Measurements from ENCODE around the gene PMVK. TPM values are rescaled to one million over a fixed set of nuclear protein-coding genes. Genes with fewer than 3 reads are reported as not detected.

The PMVK gene
- total and polyA plus RNA-seq, 2 of the 8 experiments (the other 6 are each of a cell fraction or from before 2014, with no cell fraction given): 23.8 to 26.5 TPM

DNA sequence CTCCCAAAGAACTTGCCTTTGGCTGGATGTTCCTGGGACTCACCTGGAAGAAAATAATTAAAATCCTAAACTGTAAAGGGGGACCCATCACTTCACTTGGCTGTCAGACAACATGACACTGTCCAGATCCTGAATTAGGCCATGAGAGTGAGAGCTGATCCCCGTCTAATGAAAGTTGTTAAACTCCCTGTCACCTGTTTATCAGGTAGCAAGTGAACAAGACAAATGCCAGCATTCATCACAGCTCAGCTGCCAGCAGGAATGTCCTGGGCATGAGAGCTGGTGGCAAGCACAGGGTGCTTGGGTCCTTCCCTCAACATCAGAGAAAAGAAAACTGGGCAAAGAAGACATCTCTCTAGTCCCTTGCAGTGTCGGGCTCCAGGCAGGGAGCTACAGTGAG is 23.8 kb downstream of the PMVK start (continued):
- TF ChIP-seq, protein P1, sequence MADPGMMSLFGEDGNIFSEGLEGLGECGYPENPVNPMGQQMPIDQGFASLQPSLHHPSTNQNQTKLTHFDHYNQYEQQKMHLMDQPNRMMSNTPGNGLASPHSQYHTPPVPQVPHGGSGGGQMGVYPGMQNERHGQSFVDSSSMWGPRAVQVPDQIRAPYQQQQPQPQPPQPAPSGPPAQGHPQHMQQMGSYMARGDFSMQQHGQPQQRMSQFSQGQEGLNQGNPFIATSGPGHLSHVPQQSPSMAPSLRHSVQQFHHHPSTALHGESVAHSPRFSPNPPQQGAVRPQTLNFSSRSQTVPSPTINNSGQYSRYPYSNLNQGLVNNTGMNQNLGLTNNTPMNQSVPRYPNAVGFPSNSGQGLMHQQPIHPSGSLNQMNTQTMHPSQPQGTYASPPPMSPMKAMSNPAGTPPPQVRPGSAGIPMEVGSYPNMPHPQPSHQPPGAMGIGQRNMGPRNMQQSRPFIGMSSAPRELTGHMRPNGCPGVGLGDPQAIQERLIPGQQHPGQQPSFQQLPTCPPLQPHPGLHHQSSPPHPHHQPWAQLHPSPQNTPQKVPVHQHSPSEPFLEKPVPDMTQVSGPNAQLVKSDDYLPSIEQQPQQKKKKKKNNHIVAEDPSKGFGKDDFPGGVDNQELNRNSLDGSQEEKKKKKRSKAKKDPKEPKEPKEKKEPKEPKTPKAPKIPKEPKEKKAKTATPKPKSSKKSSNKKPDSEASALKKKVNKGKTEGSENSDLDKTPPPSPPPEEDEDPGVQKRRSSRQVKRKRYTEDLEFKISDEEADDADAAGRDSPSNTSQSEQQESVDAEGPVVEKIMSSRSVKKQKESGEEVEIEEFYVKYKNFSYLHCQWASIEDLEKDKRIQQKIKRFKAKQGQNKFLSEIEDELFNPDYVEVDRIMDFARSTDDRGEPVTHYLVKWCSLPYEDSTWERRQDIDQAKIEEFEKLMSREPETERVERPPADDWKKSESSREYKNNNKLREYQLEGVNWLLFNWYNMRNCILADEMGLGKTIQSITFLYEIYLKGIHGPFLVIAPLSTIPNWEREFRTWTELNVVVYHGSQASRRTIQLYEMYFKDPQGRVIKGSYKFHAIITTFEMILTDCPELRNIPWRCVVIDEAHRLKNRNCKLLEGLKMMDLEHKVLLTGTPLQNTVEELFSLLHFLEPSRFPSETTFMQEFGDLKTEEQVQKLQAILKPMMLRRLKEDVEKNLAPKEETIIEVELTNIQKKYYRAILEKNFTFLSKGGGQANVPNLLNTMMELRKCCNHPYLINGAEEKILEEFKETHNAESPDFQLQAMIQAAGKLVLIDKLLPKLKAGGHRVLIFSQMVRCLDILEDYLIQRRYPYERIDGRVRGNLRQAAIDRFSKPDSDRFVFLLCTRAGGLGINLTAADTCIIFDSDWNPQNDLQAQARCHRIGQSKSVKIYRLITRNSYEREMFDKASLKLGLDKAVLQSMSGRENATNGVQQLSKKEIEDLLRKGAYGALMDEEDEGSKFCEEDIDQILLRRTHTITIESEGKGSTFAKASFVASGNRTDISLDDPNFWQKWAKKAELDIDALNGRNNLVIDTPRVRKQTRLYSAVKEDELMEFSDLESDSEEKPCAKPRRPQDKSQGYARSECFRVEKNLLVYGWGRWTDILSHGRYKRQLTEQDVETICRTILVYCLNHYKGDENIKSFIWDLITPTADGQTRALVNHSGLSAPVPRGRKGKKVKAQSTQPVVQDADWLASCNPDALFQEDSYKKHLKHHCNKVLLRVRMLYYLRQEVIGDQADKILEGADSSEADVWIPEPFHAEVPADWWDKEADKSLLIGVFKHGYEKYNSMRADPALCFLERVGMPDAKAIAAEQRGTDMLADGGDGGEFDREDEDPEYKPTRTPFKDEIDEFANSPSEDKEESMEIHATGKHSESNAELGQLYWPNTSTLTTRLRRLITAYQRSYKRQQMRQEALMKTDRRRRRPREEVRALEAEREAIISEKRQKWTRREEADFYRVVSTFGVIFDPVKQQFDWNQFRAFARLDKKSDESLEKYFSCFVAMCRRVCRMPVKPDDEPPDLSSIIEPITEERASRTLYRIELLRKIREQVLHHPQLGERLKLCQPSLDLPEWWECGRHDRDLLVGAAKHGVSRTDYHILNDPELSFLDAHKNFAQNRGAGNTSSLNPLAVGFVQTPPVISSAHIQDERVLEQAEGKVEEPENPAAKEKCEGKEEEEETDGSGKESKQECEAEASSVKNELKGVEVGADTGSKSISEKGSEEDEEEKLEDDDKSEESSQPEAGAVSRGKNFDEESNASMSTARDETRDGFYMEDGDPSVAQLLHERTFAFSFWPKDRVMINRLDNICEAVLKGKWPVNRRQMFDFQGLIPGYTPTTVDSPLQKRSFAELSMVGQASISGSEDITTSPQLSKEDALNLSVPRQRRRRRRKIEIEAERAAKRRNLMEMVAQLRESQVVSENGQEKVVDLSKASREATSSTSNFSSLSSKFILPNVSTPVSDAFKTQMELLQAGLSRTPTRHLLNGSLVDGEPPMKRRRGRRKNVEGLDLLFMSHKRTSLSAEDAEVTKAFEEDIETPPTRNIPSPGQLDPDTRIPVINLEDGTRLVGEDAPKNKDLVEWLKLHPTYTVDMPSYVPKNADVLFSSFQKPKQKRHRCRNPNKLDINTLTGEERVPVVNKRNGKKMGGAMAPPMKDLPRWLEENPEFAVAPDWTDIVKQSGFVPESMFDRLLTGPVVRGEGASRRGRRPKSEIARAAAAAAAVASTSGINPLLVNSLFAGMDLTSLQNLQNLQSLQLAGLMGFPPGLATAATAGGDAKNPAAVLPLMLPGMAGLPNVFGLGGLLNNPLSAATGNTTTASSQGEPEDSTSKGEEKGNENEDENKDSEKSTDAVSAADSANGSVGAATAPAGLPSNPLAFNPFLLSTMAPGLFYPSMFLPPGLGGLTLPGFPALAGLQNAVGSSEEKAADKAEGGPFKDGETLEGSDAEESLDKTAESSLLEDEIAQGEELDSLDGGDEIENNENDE (IDR thresholded peaks at IDR 0.05; ENCODE audit: insufficient replicate concordance, low read length): no peak
- no peak for TF ChIP-seq CHD2 (IDR thresholded peaks at IDR 0.05; ENCODE audit: low read length)
- no peak for TF ChIP-seq TCF12 (IDR thresholded peaks at IDR 0.05; ENCODE audit: low read depth, low read length)
- TF ChIP-seq KDM5A (IDR thresholded peaks at IDR 0.05; ENCODE audit: low read length): no peak
- TF ChIP-seq, protein P2, sequence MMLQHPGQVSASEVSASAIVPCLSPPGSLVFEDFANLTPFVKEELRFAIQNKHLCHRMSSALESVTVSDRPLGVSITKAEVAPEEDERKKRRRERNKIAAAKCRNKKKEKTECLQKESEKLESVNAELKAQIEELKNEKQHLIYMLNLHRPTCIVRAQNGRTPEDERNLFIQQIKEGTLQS (IDR thresholded peaks at IDR 0.05; ENCODE audit: insufficient read depth, low read depth, low read length): no peak
- no peak for TF ChIP-seq SIX5 (IDR thresholded peaks at IDR 0.05; ENCODE audit: low read depth, low read length)
- no peak for TF ChIP-seq SUZ12 (IDR thresholded peaks at IDR 0.05; ENCODE audit: low read length)
- TF ChIP-seq, protein P3, sequence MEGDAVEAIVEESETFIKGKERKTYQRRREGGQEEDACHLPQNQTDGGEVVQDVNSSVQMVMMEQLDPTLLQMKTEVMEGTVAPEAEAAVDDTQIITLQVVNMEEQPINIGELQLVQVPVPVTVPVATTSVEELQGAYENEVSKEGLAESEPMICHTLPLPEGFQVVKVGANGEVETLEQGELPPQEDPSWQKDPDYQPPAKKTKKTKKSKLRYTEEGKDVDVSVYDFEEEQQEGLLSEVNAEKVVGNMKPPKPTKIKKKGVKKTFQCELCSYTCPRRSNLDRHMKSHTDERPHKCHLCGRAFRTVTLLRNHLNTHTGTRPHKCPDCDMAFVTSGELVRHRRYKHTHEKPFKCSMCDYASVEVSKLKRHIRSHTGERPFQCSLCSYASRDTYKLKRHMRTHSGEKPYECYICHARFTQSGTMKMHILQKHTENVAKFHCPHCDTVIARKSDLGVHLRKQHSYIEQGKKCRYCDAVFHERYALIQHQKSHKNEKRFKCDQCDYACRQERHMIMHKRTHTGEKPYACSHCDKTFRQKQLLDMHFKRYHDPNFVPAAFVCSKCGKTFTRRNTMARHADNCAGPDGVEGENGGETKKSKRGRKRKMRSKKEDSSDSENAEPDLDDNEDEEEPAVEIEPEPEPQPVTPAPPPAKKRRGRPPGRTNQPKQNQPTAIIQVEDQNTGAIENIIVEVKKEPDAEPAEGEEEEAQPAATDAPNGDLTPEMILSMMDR (IDR thresholded peaks at IDR 0.05; ENCODE audit: control extremely low read depth in 1 of 3, insufficient read depth in 1 of 3, low read depth in 1 of 3, low read length in 3 of 3): no peak
- no peak for TF ChIP-seq POLR2AphosphoS5 (IDR thresholded peaks at IDR 0.05; ENCODE audit: low read depth, low read length)

Data from H1 (cell line).